Measurements from ENCODE around the gene CRIP2.

CRIP2 gene

DNA sequence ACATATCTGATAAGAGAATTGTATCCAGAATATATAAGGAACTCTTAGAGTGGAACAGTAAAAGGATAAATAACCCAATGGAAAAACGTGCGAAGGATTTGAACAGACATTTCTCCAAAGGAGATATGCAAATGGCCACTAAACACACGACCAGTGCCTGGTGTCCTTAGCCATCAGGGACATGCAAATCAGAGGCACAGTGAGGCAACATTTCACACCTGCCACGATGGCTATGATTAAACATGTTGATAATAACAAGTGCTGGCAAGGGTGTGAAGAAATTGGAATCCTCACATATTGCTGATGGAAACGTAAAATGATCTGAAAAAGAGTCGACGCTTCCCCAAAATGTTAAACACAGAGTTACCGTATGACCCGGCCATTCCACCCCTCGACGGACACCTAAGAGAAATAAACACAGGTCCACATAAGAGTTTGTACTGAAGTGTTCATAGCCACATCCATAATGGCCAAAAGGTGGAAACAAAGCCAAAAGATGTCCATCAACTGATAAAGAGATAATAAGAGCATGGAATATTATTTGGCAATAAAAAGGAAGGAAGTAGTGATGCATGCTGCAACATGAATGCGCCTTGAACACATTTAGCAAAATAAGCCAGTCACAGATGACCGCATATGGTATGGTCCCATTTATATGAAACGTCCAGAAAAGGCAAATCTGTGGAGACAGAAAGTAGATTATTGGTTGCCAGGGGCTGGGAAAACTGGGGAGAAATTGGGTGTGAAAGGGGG is 45.5 kb downstream of the CRIP2 start:
- in situ Hi-C loops (cut with MboI; ENCODE audit: low sequenced_read_pairs): no loop called here

DNA sequence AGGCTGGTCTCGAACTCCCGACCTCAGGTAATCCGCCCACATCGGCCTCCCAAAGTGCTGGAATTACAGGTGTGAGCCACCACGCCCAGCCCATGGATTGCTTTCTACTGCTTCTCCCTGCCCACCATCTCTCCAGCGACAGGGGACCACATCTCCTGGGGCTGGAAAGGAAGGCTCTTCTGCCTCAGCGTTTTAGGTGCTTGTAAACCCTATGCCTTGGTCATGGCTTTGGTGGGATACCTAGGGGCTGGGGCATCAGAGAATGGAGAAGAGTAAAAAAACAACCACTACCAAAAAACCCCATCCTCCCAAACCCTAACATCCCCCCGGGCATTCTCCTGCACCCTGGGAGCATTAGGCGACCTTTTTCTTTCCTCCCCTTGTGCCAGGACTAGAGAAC is 50.7 kb downstream of the CRIP2 start:
- in situ Hi-C loops (cut with MboI; ENCODE audit: low sequenced_read_pairs): no loop called here

DNA sequence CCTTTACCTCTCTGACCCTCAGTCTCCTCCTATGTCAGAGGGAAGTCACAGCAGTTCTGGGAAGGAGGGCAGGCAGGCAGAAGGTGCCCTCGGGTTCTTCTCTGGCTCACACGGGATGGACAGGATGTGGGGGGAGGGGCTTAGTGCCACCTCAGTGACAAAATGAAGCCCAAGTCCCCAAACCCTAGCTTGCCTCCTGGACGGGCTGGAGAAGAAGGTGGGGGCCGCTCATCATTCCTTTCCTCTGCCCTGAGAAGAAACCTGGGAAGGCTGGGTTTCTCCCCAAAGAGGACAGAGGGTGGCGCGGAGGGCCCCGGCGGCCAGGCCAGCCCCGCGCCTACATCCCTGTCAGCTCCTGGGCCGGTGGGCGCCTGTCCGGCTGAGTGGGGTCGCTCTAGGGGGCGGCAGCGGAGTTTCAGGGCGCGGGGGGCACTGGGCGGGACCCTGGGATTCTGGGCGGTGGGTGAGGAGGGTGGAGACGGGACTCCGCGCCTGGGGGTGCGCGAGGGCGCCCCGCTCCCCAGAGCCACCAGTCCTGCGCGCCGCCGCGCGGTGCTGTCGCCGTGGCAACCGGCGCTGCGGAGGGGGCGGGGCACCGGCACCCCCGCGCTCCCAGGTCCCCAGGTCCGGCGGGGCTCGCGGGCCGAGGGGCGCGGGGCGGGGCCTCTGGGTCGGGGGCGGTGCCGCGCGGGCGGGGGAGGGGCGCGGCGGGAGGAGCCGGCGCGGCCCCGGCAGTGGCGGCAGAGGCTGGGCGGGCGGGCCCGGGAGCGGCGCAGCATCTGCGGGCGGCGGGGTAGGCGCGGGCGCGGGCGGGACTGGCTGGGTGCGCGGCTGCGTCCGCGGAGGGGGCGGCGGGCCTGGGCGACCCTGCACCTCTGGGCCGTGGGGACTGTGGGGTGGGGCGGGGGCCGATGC is 51.5 kb downstream of the CRIP2 start, which contains the start of gene TMEM121:
Gene TMEM121, plus strand, starts transcription at position 723 of the 915 bp plus-strand sequence. CDS start 2,252 bp downstream, outside the sequence.
- in situ Hi-C loops (cut with MboI; ENCODE audit: low sequenced_read_pairs): no loop called here

GRCh38 chr14:105526776-105527380 is 52.3 kb downstream of the CRIP2 start:
- in situ Hi-C loops (cut with MboI; ENCODE audit: low sequenced_read_pairs): no loop called here

- in situ Hi-C loops (cut with MboI; ENCODE audit: low sequenced_read_pairs): no loop called here
Observed at GRCh38 chr14:105527381-105527825, 52.8 kb downstream of the CRIP2 start.

- in situ Hi-C loops (cut with MboI; ENCODE audit: low sequenced_read_pairs): no loop called here
Observed at GRCh38 chr14:105527826-105528585, 53.4 kb downstream of the CRIP2 start.

GRCh38 chr14:105528586-105529318 is 54.1 kb downstream of the CRIP2 start:
- in situ Hi-C loops (cut with MboI; ENCODE audit: low sequenced_read_pairs): no loop called here

DNA sequence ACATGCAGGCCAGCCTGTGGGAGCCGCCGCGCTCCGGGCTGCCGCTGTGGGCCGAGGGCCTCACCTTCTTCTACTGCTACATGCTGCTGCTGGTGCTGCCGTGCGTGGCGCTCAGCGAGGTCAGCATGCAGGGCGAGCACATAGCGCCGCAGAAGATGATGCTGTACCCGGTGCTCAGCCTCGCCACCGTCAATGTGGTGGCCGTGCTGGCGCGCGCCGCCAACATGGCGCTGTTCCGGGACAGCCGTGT is 54.6 kb downstream of the CRIP2 start:
- in situ Hi-C loops (cut with MboI; ENCODE audit: low sequenced_read_pairs): no loop called here

Data from HL-60/S4 (cell line).